ENCODE data around the gene UBE2G2.

Gene UBE2G2

DNA sequence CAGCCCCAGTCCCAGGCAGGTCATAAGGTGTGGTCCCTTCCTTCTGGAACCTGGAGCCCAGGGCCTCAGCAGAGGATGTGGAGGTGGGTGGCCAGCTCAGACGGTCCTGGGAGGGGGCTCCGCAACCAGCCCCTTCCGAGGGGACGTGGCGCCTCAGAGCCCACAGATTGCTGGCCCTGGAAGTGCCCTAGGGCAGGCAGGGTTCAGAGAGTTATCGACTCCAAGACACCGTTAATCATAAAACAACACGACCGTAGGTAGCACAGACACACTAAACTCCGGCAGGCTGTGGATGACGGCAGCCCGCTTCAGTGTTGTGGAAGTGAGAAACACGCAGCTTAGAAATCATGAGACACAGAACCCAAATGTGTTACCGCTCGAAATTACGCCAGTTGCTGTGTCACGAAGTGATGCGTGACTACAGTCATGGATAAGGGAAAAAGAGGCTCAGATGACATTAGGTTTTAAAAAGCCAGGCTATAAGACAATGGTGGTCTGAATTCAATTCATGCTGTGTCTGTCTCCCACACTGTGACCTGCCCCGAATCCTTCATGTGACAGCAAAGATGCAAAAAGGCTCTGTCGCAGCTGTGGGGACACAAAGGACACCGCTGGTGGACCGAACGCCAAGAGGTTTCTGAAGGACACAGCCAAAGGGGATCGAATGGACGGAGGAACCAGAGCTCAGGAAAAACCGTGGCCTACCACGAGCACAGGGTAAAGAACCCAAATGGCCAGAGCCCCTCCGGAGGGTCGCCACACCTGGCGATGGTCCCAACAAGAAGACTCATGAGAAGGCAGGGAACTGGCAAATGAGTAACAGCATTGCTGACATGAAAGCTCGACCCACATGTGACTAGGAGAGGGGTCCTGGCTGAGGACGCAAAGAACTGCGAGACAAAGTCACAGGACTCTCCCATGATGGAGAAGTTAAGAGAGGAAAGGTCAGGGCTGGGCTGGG lies 17.9 kb upstream of the UBE2G2 start:
- no peak for DNase-seq (ENCODE audit: low read depth, low spot score)
- H3K4me3 ChIP-seq (ENCODE audit: low read depth, low read length) = no peak overlapping the region
- TF ChIP-seq, protein P1, sequence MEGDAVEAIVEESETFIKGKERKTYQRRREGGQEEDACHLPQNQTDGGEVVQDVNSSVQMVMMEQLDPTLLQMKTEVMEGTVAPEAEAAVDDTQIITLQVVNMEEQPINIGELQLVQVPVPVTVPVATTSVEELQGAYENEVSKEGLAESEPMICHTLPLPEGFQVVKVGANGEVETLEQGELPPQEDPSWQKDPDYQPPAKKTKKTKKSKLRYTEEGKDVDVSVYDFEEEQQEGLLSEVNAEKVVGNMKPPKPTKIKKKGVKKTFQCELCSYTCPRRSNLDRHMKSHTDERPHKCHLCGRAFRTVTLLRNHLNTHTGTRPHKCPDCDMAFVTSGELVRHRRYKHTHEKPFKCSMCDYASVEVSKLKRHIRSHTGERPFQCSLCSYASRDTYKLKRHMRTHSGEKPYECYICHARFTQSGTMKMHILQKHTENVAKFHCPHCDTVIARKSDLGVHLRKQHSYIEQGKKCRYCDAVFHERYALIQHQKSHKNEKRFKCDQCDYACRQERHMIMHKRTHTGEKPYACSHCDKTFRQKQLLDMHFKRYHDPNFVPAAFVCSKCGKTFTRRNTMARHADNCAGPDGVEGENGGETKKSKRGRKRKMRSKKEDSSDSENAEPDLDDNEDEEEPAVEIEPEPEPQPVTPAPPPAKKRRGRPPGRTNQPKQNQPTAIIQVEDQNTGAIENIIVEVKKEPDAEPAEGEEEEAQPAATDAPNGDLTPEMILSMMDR (IDR thresholded peaks at IDR 0.05; ENCODE audit: insufficient read depth, low read length, missing control alignments) = no peak
- POLR2A ChIA-PET = no interaction called here
- CTCF ChIA-PET = no interaction called here

DNA sequence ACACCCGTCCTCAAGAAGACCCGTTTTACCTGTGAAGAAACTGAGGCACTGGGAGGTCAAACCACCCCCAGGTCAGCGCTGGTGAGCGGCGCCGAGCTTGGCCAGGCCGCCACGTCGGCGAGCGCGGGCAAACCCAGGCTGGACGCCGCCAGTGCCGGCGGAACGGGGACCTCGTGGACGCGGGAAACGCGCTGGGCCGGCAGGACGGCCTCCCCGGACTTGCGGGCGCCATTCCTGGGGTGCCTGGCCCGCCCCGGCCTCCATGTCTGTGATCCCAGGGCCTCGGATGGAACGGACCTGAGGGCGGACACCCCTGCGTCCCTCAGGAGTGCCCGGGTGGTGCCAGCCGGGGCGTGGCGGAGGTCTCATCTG lies 17.0 kb upstream of the UBE2G2 start:
- CTCF ChIA-PET = no interaction called here
- TF ChIP-seq, protein P1 (IDR thresholded peaks at IDR 0.05; ENCODE audit: insufficient read depth, low read length, missing control alignments) = no peak
- DNase-seq (ENCODE audit: low read depth, low spot score) = no peak
- POLR2A ChIA-PET = no interaction called here
- peak overlapping the region; percentile 71 for H3K4me3 ChIP-seq (ENCODE audit: low read depth, low read length)

DNA sequence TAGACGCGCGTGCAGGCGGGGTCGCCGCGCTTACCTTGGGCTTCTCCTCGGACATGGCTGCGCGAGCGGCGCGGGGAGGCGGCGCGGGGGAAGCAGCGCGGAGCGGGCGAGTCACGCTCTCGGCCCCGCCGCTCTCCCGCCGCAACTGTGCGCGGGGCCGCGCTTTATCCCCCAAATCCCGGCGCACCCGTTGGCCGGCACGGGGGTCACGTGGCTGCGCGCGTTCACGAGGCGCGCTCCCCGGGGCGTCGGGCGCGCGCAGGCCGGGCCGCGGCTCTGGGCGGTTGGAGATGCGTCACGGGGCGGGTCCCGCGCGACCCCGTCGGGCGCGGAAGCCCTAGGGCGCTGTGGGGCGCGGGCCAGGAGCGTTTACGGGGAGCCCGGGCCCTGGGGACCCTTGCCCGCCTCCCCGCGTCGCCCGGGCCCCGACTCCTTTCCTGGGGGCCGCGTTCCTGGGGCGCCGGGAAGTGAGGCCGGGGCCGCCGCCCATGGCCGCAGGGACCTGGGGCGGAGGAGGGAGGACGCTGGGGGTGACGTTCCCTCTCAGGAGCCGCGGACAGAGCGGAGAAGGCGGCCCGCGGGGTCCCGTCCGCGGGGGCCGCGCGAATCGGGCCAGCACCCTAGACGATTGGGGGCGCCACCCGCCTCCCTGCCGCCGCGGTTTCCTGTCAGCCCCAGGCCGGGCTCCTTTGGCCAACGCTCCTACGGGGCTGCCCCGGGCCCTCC lies 16.5 kb upstream of the UBE2G2 start, which contains the start of gene SUMO3:
Gene SUMO3 (minus strand): TSS at position 149 of the 726 bp plus-strand sequence. CDS start 94 bp downstream, at position 55.
- H3K4me3 ChIP-seq (ENCODE audit: low read depth, low read length) = peak within 1 kb of the TSS; percentile 71
- CTCF ChIA-PET = interaction anchor here (0.6 to 0.9 kb wide), 2 partner anchors 10 to 25 kb away, joined by 3 to 4 read pairs; no protein-coding TSS in a partner anchor
- POLR2A ChIA-PET = interaction anchor here (0.9 to 1.0 kb wide), 3 partner anchors 12 to 122 kb away, joined by 3 to 4 read pairs (median 3); partner anchors contain the start of gene PTTG1IP
- TF ChIP-seq, protein P1 (IDR thresholded peaks at IDR 0.05; ENCODE audit: insufficient read depth, low read length, missing control alignments) = no peak
- no peak for DNase-seq (ENCODE audit: low read depth, low spot score)

DNA sequence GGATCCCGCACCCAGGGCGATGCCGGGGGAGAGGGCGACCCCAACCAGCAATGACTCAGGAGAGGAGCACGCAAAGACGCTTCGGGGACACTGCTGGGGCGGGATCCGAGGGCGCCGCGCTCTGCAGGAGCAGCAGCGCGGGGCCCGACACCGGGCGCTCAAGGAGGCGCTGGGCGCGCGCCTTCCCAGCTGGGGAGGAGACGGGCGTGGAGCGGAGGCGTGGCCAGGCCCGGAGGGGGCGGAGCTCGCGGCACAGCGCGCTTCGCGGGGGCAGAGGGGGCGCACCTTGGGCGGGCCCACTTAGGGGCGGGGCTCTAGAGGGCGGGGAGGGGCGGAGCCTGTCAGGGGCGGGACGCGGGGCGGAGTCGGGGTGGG lies 15.9 kb upstream of the UBE2G2 start:
- peak; percentile 23 for DNase-seq (ENCODE audit: low read depth, low spot score)
- CTCF ChIA-PET = interaction anchor here (0.6 to 0.9 kb wide), 2 partner anchors 10 to 24 kb away, joined by 3 to 4 read pairs; no protein-coding TSS in a partner anchor
- H3K4me3 ChIP-seq (ENCODE audit: low read depth, low read length) = peak overlapping the region; percentile 71
- POLR2A ChIA-PET = interaction anchor here (0.9 to 1.0 kb wide), 3 partner anchors 12 to 123 kb away, joined by 3 to 4 read pairs (median 3); partner anchors contain the start of gene PTTG1IP
- TF ChIP-seq, protein P1 (IDR thresholded peaks at IDR 0.05; ENCODE audit: insufficient read depth, low read length, missing control alignments) = no peak

DNA sequence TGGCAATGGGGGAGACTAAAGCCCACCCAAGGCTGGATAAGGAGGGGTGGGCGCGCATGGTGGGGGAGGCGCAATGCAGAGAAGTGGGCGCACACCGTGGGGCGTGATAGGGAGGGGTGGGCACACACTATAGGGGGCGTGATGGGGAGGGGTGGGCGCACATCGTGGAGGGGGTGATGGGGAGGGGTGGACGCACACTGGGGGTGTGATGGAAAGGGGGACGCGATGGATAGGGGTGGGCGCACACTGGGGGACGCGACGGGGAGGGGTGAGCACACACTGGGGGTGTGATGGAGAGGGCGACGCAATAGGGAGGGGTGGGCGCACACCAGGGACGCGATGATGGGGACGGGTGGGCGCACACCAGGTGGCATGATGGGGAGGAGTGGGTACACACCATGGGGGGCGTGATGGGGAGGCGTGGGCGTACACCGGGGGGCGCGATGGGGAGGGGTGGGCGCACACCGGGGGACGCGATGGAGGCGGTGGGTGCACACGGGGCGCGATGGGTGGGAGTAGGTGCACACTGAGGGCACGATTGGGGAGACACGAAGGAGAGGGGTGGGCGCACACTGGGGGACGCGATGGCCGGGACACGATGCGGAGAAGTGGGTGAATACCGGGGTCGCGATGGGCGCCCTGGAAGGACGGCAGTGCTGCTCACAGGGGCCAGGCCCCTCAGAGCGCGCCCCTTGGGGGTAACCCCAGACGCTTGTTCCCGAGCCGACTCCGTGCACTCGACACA lies 15.3 kb upstream of the UBE2G2 start:
- CTCF ChIA-PET = interaction anchor here (0.9 to 2.7 kb wide), 2 partner anchors 9 to 17 kb away, joined by 4 to 13 read pairs; no protein-coding TSS in a partner anchor
- peak overlapping the region; percentile 71 for H3K4me3 ChIP-seq (ENCODE audit: low read depth, low read length)
- POLR2A ChIA-PET = interaction anchor here (0.9 to 1.0 kb wide), 3 partner anchors 11 to 123 kb away, joined by 3 to 4 read pairs (median 3); partner anchors contain the start of gene PTTG1IP
- TF ChIP-seq, protein P1 (IDR thresholded peaks at IDR 0.05; ENCODE audit: insufficient read depth, low read length, missing control alignments) = no peak
- DNase-seq (ENCODE audit: low read depth, low spot score) = no peak

Measured in AG04449 (cell line).